AG04450 (cell line): Measurements from ENCODE around the gene FMN2. TPM values are rescaled to one million over a fixed set of nuclear protein-coding genes. Genes with fewer than 3 reads are reported as not detected.

Source experiments
- CTCF ChIA-PET: fragments of 300-600, 350-600 bp; formaldehyde crosslinking; extraction: SDS; loops from one replicate; lab custom pipeline; 2022; ENCODE audit warnings: antibody characterized with exemption, inconsistent platforms; lab: Charles Lee
- POLR2A ChIA-PET: fragments of 350-600 bp; formaldehyde crosslinking; extraction: SDS; loops from one replicate; lab custom pipeline; 2021; ENCODE audit warnings: antibody characterized with exemption, inconsistent platforms; lab: Yijun Ruan, JAX
- DNase-seq: peaks from one replicate; pipeline ENCODE4 v3.0.0-alpha.2; 2011; ENCODE audit warnings: low read depth, low spot score
- H3K27ac ChIP-seq: one replicate; pipeline ENCODE4 v1.5.1; 2012; ENCODE audit warnings: low read depth, low read length, control low read depth
- H3K27me3 ChIP-seq: one replicate; pipeline ENCODE4 v1.6.0; 2012; ENCODE audit warnings: low read length; ENCODE audit not compliant: control insufficient read depth, insufficient read depth
- H3K4me3 ChIP-seq: 2 replicates; pipeline ENCODE4 v1.5.1; 2011; ENCODE audit warnings: mild to moderate bottlenecking, low read depth, low read length, control low read depth
- H3K9me3 ChIP-seq: 2 replicates; pipeline ENCODE4 v1.5.1; 2012; ENCODE audit warnings: low read length; ENCODE audit not compliant: control insufficient read depth, insufficient read depth
- polyA plus RNA-seq: library from polyadenylated mRNA; depleted of rRNA; stranded (reverse); fragments of >200 nt; gene quantifications from 2 replicates; pipeline ENCODE4 v1.2.3, GENCODE V29; 2011
- TF ChIP-seq, protein P1 (sequence below): IDR thresholded peaks from 2 replicates; pipeline ENCODE4 v1.5.1; 2011; ENCODE audit warnings: low read depth, low read length, control low read depth, inconsistent platforms

Gene FMN2
- polyA plus RNA-seq, 1 experiment: 6.9 TPM

DNA sequence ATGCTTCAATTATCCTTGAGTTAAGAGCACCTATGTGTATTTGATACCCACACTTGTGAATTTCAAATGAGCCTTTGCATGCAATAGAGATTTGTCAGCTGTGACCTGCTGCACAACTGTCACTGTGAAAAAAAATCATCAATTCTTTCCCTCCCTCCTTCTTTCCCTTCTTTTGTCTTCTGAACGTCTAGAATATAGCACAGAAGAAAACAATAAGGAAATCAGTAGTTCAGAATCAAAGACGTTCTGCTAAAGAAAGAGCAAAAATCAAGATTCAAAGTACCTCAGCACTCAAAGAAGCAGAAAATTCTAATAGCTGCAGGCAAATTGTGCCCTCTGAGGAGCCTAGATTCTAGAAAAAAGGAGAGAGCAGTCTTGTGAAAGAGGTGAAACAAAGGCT, 1.7 kb upstream of the FMN2 start:
- ChIA-PET POLR2A (no interaction called here), CTCF (interaction anchor here (0.6 kb wide), 1 partner anchor 60 kb away, joined by 3 read pairs; no protein-coding TSS in a partner anchor)
- H3K4me3 ChIP-seq: no peak overlapping the region

GRCh38 chr1:240090957-240091600, 604 bp upstream of the FMN2 start:
- DNase-seq: no peak
- CTCF ChIA-PET: interaction anchor here (0.5 to 3.8 kb wide), 6 partner anchors 10 to 87 kb away, joined by 3 to 23 read pairs (median 7); no protein-coding TSS in a partner anchor
- TF ChIP-seq, protein P1, sequence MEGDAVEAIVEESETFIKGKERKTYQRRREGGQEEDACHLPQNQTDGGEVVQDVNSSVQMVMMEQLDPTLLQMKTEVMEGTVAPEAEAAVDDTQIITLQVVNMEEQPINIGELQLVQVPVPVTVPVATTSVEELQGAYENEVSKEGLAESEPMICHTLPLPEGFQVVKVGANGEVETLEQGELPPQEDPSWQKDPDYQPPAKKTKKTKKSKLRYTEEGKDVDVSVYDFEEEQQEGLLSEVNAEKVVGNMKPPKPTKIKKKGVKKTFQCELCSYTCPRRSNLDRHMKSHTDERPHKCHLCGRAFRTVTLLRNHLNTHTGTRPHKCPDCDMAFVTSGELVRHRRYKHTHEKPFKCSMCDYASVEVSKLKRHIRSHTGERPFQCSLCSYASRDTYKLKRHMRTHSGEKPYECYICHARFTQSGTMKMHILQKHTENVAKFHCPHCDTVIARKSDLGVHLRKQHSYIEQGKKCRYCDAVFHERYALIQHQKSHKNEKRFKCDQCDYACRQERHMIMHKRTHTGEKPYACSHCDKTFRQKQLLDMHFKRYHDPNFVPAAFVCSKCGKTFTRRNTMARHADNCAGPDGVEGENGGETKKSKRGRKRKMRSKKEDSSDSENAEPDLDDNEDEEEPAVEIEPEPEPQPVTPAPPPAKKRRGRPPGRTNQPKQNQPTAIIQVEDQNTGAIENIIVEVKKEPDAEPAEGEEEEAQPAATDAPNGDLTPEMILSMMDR: no peak
- Histone ChIP-seq H3K27me3 (no peaks in the 10 kb centered on the region), H3K27ac (no peak overlapping the region), H3K4me3 (peak overlapping the region; percentile 76), H3K9me3 (no peaks in the 10 kb centered on the region)
- POLR2A ChIA-PET: no interaction called here

More for the DNA sequence above, 1.7 kb upstream of the FMN2 start:
- H3K9me3 ChIP-seq: no peaks in the 10 kb centered on the region
- no peak for DNase-seq
- TF ChIP-seq, protein P1: no peak
- no peaks in the 10 kb centered on the region for H3K27me3 ChIP-seq
- H3K27ac ChIP-seq: no peak overlapping the region

- POLR2A ChIA-PET: interaction anchor here (0.6 to 1.0 kb wide), 2 partner anchors 14 to 90 kb away, joined by 4 to 8 read pairs; no protein-coding TSS in a partner anchor
- TF ChIP-seq, protein P1: peak; percentile 32; the same call in 1 of the 2 replicates
- peak; percentile 33 for DNase-seq
- Histone ChIP-seq H3K4me3 (peak overlapping the region; percentile 76), H3K27me3 (no peaks in the 10 kb centered on the region), H3K9me3 (no peaks in the 10 kb centered on the region), H3K27ac (peak overlapping the region; percentile 47)
- CTCF ChIA-PET: interaction anchor here (0.6 to 3.8 kb wide), 10 partner anchors 9 to 87 kb away, joined by 3 to 23 read pairs (median 4); no protein-coding TSS in a partner anchor
Observed at GRCh38 chr1:240092301-240093119, 827 bp downstream of the FMN2 start.

DNA sequence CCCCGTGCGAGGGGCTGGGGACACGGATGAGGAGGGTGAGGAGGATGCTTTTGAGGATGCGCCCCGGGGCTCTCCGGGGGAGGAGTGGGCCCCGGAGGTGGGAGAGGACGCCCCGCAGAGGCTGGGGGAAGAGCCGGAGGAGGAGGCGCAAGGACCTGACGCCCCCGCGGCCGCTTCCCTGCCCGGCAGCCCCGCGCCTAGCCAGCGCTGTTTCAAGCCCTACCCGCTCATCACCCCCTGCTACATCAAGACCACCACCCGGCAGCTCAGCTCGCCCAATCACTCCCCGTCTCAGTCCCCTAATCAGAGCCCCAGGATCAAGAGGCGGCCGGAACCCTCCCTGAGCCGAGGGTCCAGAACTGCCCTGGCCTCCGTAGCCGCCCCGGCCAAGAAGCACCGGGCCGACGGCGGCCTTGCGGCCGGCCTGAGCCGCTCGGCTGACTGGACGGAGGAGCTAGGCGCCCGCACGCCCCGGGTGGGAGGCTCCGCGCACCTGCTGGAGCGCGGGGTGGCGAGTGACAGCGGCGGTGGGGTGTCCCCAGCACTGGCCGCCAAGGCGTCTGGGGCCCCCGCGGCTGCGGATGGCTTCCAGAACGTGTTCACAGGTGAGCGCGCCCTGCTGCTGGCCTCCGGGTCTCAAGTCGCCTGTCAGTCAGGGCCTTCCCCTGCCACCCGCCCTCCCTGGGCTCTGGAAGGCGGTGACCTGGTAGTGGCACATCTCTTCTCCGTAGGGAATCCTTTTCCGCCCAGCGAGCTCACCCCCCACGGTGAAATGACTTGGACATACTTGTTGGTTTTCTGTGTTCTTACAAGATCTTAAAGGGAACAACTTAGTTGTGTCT, 1.7 kb downstream of the FMN2 start:
- Histone ChIP-seq H3K9me3 (no peaks in the 10 kb centered on the region), H3K27ac (no peak overlapping the region), H3K4me3 (peak overlapping the region; percentile 76), H3K27me3 (no peaks in the 10 kb centered on the region)
- POLR2A ChIA-PET: interaction anchor here (0.7 kb wide), 1 partner anchor 11 kb away, joined by 4 read pairs; no protein-coding TSS in a partner anchor
- DNase-seq: no peak
- CTCF ChIA-PET: interaction anchor here (0.9 to 3.8 kb wide), 5 partner anchors 8 to 79 kb away, joined by 3 to 23 read pairs (median 5); no protein-coding TSS in a partner anchor
- TF ChIP-seq, protein P1: no peak
